A673 (cell line): Measurements from ENCODE around the gene SSBP3. TPM values are rescaled to one million over a fixed set of nuclear protein-coding genes. Genes with fewer than 3 reads are reported as not detected.

Source experiments
- BruUV-seq: library from RNA; stranded (reverse); fragments of 400-500 nt; replicated peaks from 2 replicates; lab custom pipeline; 2021; lab: Mats Ljungman, UMichigan
- CTCF ChIA-PET: fragments of 300-600 bp; sonication (Branson Sonifier 250); formaldehyde crosslinking; loops from one replicate; lab custom pipeline; 2022; ENCODE audit warnings: antibody characterized with exemption; lab: Charles Lee
- POLR2A ChIA-PET: fragments of 300-600 bp; sonication (Branson Sonifier 250); formaldehyde crosslinking; loops from one replicate; lab custom pipeline; 2022; ENCODE audit warnings: antibody characterized with exemption; ENCODE audit not compliant: low non-redundant PET; lab: Charles Lee
- DNase-seq: peaks from one replicate; pipeline ENCODE4 v3.0.0-alpha.2; 2015; ENCODE audit warnings: low spot score
- H3K27ac ChIP-seq: fragments of 200-600 bp; sonication (generic); 2 replicates; pipeline ENCODE4 v1.5.1; 2016; ENCODE audit warnings: mixed run types, low read depth, mild to moderate bottlenecking, mixed read lengths, antibody characterized with exemption, low read length; ENCODE audit not compliant: poor library complexity, severe bottlenecking
- H3K27me3 ChIP-seq: fragments of 200-600 bp; sonication (generic); replicated peaks from 2 replicates; pipeline ENCODE4 v1.6.1; 2017; ENCODE audit warnings: mixed run types, low read depth, mild to moderate bottlenecking, mixed read lengths, antibody characterized with exemption, low read length; ENCODE audit not compliant: insufficient read depth, poor library complexity
- H3K36me3 ChIP-seq: fragments of 200-600 bp; sonication (generic); 2 replicates; pipeline ENCODE4 v1.6.1; 2016; ENCODE audit warnings: mixed run types, mild to moderate bottlenecking, mixed read lengths, antibody characterized with exemption, low read length; ENCODE audit not compliant: insufficient read depth, poor library complexity, severe bottlenecking
- H3K4me1 ChIP-seq: fragments of 200-600 bp; sonication (generic); 2 replicates; pipeline ENCODE4 v1.6.1; 2017; ENCODE audit warnings: mixed run types, mild to moderate bottlenecking, mixed read lengths, antibody characterized with exemption, low read length; ENCODE audit not compliant: insufficient read depth, poor library complexity, severe bottlenecking
- H3K4me3 ChIP-seq: fragments of 200-600 bp; sonication (generic); 2 replicates; pipeline ENCODE4 v1.5.1; 2016; ENCODE audit warnings: low read depth, mixed run types, mild to moderate bottlenecking, mixed read lengths, low read length; ENCODE audit not compliant: poor library complexity, severe bottlenecking
- H3K9me3 ChIP-seq: fragments of 200-600 bp; sonication (generic); 2 replicates; pipeline ENCODE4 v1.6.1; 2016; ENCODE audit warnings: mixed run types, low read depth, mild to moderate bottlenecking, mixed read lengths, antibody characterized with exemption, low read length; ENCODE audit not compliant: poor library complexity, severe bottlenecking
- EZH2 ChIP-seq: fragments of 200-600 bp; sonication (generic); IDR thresholded peaks from 2 replicates; pipeline ENCODE4 v1.6.1; 2017; ENCODE audit warnings: borderline replicate concordance, low read depth, mild to moderate bottlenecking, mixed read lengths, antibody characterized with exemption, low read length; ENCODE audit not compliant: poor library complexity, severe bottlenecking
- intact Hi-C: fragments of 100-400 bp; cut with micrococcal nuclease; formaldehyde crosslinking; loops from one replicate; pipeline ENCODE4 v1.10.0; 2022; ENCODE audit not compliant: unreplicated experiment
- total RNA-seq: library from RNA; stranded (reverse); gene quantifications from 2 replicates; pipeline ENCODE4 v1.2.3, GENCODE V29; 2021
- TF ChIP-seq, protein P1 (sequence below): fragments of 300-800, 200-600 bp; sonication (generic); conservative IDR thresholded peaks from 2 replicates; pipeline ENCODE4 v1.5.1; 2017; ENCODE audit warnings: low read depth, mild to moderate bottlenecking, antibody characterized with exemption, low read length, moderate library complexity, mixed read lengths

Gene SSBP3
- total RNA-seq, 1 experiment from 2014 or later, result 43.0 TPM

- Histone ChIP-seq H3K27ac (no peak overlapping the region), H3K4me3 (no peak overlapping the region), H3K9me3 (no peaks in the 10 kb centered on the region), H3K27me3 (no peaks in the 10 kb centered on the region), H3K4me1 (peaks cover 13% of the 10 kb centered on the region), H3K36me3 (no peaks in the 10 kb centered on the region)
- no peak for TF ChIP-seq EZH2
- TF ChIP-seq, protein P1, sequence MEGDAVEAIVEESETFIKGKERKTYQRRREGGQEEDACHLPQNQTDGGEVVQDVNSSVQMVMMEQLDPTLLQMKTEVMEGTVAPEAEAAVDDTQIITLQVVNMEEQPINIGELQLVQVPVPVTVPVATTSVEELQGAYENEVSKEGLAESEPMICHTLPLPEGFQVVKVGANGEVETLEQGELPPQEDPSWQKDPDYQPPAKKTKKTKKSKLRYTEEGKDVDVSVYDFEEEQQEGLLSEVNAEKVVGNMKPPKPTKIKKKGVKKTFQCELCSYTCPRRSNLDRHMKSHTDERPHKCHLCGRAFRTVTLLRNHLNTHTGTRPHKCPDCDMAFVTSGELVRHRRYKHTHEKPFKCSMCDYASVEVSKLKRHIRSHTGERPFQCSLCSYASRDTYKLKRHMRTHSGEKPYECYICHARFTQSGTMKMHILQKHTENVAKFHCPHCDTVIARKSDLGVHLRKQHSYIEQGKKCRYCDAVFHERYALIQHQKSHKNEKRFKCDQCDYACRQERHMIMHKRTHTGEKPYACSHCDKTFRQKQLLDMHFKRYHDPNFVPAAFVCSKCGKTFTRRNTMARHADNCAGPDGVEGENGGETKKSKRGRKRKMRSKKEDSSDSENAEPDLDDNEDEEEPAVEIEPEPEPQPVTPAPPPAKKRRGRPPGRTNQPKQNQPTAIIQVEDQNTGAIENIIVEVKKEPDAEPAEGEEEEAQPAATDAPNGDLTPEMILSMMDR, result no peak
- DNase-seq, result no peak
- BruUV-seq, result no TSS peak
- ChIA-PET POLR2A (interaction anchor here (0.7 kb wide), 1 partner anchor 135 kb away, joined by 5 read pairs; no protein-coding TSS in a partner anchor), CTCF (no interaction called here)
- intact Hi-C loops, result no loop called here
Measured at GRCh38 chr1:54302951-54303843, 103.0 kb downstream of the SSBP3 start.

DNA sequence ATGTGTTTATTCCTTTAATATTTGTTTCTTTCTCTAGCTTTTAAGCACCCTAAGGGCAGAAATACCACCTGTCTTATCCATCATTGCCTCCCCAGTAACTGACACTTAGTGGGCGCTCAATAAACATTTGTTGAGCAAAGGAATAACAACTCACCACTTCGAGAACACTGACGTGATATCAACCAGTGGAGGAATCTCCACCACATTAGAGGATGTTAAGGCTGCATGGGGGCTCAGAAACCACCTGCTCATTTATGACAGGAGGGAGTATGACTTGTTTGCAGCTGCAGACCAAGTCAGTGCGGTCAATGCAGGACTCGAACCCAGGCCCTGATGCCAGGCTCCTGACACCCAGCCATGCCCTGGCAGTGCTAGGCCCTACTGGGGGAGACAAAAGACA is 103.6 kb downstream of the SSBP3 start:
- Histone ChIP-seq H3K4me1 (peaks cover 19% of the 10 kb centered on the region), H3K4me3 (no peak overlapping the region), H3K27ac (no peak overlapping the region), H3K36me3 (no peaks in the 10 kb centered on the region), H3K27me3 (no peaks in the 10 kb centered on the region), H3K9me3 (no peaks in the 10 kb centered on the region)
- intact Hi-C loops, result no loop called here
- ChIA-PET POLR2A (no interaction called here), CTCF (no interaction called here)
- BruUV-seq, result no TSS peak
- TF ChIP-seq, protein P1, result no peak
- TF ChIP-seq EZH2, result no peak
- DNase-seq, result no peak

DNA sequence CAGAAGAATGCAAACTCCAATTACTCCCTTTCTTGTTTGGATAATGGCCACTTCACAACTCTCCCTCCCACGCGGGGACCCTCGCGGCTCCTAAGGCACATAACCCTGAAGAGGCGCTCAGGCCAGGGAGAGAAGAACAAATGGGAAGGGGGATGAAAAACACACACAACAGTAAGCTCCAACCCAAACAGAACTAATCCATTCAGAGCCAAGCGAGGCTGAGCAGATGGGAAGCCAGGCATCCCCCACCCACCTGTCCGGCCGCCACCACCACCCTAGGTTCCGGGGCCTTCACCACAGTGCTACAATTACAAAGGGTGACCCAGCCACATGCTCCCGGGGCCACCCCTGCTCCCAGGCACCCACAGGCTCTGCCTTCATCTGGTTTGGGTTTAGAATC is 104.7 kb downstream of the SSBP3 start:
- Histone ChIP-seq H3K27ac (no peak overlapping the region), H3K4me3 (no peak overlapping the region), H3K36me3 (no peaks in the 10 kb centered on the region), H3K27me3 (no peaks in the 10 kb centered on the region), H3K4me1 (peaks cover 20% of the 10 kb centered on the region), H3K9me3 (no peaks in the 10 kb centered on the region)
- POLR2A ChIA-PET, result no interaction called here
- intact Hi-C loops, result no loop called here
- no peak for TF ChIP-seq EZH2
- TF ChIP-seq, protein P1, result no peak
- BruUV-seq, result no TSS peak
- no peak for DNase-seq
- CTCF ChIA-PET, result no interaction called here
